ENCODE measurements around the gene VRK1.

VRK1 gene

GRCh38 chr14:96903444-96904023 lies 106.4 kb downstream of the VRK1 start (continued):
- no peak for TF ChIP-seq POU6F1 (CRISPR knock-in tag; IDR thresholded peaks at IDR 0.05; ENCODE audit: borderline replicate concordance, low read depth)
- no peak for TF ChIP-seq TCF4 (CRISPR knock-in tag; IDR thresholded peaks at IDR 0.05; ENCODE audit: borderline replicate concordance)

DNA sequence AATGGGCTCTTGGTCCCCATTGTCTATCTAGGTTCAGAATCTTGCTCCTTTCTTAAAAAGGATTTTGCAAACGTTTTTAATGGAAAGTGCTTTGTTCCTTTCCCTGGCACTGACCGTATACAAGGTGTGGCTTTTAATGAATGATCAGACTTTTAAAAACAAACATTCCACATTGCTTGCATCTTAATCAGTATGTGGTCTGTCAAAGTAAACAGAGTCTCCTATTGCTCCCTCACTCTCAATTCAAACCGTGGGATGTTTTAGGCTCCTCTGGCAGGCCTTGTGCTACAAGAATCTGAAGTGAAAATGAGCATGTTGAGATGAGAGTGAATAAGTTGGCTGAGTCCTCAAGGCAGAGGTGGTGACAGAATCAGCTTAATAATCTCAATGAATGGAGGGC lies 107.0 kb downstream of the VRK1 start:
- TF ChIP-seq SNAI2 (CRISPR knock-in tag; IDR thresholded peaks at IDR 0.05) (no peak), ZNF565 (CRISPR knock-in tag; conservative IDR thresholded peaks at IDR 0.05; ENCODE audit: low read depth) (no peak), ARNTL (CRISPR knock-in tag; IDR thresholded peaks at IDR 0.05; ENCODE audit: borderline replicate concordance, low read depth) (no peak), ISL1 (CRISPR knock-in tag; IDR thresholded peaks at IDR 0.05) (no peak), OSR1 (CRISPR knock-in tag; IDR thresholded peaks at IDR 0.05) (no peak), ZC3H10 (CRISPR knock-in tag; IDR thresholded peaks at IDR 0.05) (no peak), BACH2 (CRISPR knock-in tag; IDR thresholded peaks at IDR 0.05; ENCODE audit: borderline replicate concordance) (no peak), ZFP30 (CRISPR knock-in tag; IDR thresholded peaks at IDR 0.05) (no peak), RARB (CRISPR knock-in tag; IDR thresholded peaks at IDR 0.05) (no peak), ZNF70 (CRISPR knock-in tag; IDR thresholded peaks at IDR 0.05) (no peak), ESRRG (CRISPR knock-in tag; IDR thresholded peaks at IDR 0.05) (no peak), TCF4 (CRISPR knock-in tag; IDR thresholded peaks at IDR 0.05; ENCODE audit: borderline replicate concordance) (no peak)
- TF ChIP-seq, protein P1, sequence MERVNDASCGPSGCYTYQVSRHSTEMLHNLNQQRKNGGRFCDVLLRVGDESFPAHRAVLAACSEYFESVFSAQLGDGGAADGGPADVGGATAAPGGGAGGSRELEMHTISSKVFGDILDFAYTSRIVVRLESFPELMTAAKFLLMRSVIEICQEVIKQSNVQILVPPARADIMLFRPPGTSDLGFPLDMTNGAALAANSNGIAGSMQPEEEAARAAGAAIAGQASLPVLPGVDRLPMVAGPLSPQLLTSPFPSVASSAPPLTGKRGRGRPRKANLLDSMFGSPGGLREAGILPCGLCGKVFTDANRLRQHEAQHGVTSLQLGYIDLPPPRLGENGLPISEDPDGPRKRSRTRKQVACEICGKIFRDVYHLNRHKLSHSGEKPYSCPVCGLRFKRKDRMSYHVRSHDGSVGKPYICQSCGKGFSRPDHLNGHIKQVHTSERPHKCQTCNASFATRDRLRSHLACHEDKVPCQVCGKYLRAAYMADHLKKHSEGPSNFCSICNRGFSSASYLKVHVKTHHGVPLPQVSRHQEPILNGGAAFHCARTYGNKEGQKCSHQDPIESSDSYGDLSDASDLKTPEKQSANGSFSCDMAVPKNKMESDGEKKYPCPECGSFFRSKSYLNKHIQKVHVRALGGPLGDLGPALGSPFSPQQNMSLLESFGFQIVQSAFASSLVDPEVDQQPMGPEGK (CRISPR knock-in tag; IDR thresholded peaks at IDR 0.05; ENCODE audit: borderline replicate concordance) = no peak
- ATAC-seq = no peak

GRCh38 chr14:96905065-96905464 lies 107.9 kb downstream of the VRK1 start:
- ATAC-seq = no peak
- TF ChIP-seq RARB (CRISPR knock-in tag; IDR thresholded peaks at IDR 0.05) (no peak), SNAI2 (CRISPR knock-in tag; IDR thresholded peaks at IDR 0.05) (no peak), ZFP30 (CRISPR knock-in tag; IDR thresholded peaks at IDR 0.05) (no peak), PPARA (CRISPR knock-in tag; IDR thresholded peaks at IDR 0.05; ENCODE audit: borderline replicate concordance) (no peak), OSR1 (CRISPR knock-in tag; IDR thresholded peaks at IDR 0.05) (no peak), ISL1 (CRISPR knock-in tag; IDR thresholded peaks at IDR 0.05) (no peak)
- TF ChIP-seq, protein P1 (CRISPR knock-in tag; IDR thresholded peaks at IDR 0.05; ENCODE audit: borderline replicate concordance) = no peak

DNA sequence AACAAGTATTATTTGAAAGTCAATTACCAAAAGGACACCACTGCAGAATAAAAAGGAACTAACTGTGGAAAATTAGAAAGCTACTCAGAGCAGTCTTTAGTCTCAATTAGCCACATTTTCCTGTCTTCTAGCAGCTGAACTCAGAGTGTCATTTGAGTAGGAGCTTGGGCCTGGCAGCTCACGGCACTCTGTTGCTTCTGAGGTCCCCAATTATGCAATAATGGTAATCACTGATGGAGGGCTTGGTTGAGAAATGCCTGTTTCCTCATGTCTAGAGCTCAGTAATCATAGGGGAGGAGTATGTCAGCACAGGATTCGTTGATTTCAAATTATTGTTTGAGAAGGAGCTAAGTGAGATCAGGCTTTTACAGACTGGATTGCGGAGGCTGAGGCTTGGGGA lies 108.6 kb downstream of the VRK1 start:
- TF ChIP-seq ZFP3 (CRISPR knock-in tag; IDR thresholded peaks at IDR 0.05) = no peak
- TF ChIP-seq ARNTL (CRISPR knock-in tag; IDR thresholded peaks at IDR 0.05; ENCODE audit: borderline replicate concordance, low read depth) = no peak
- no peak for TF ChIP-seq OSR1 (CRISPR knock-in tag; IDR thresholded peaks at IDR 0.05)
- TF ChIP-seq, protein P1 (CRISPR knock-in tag; IDR thresholded peaks at IDR 0.05; ENCODE audit: borderline replicate concordance) = no peak
- TF ChIP-seq SNAI2 (CRISPR knock-in tag; IDR thresholded peaks at IDR 0.05) = no peak
- TF ChIP-seq CSDC2 (CRISPR knock-in tag; IDR thresholded peaks at IDR 0.05) = no peak
- TF ChIP-seq ZNF70 (CRISPR knock-in tag; IDR thresholded peaks at IDR 0.05) = no peak

GRCh38 chr14:96906434-96906833 lies 109.3 kb downstream of the VRK1 start:
- TF ChIP-seq CSDC2 (CRISPR knock-in tag; IDR thresholded peaks at IDR 0.05) (no peak), OSR1 (CRISPR knock-in tag; IDR thresholded peaks at IDR 0.05) (no peak), ZNF565 (CRISPR knock-in tag; conservative IDR thresholded peaks at IDR 0.05; ENCODE audit: low read depth) (no peak), ARNTL (CRISPR knock-in tag; IDR thresholded peaks at IDR 0.05; ENCODE audit: borderline replicate concordance, low read depth) (no peak)
- no peak for ATAC-seq

More for the DNA sequence above, 108.6 kb downstream of the VRK1 start:
- no peak for ATAC-seq

Measured in SK-N-SH treated with all-trans-retinoic acid at 6 μM for 48 hours (cell line).